SU-DHL-6 (cell line): Measurements from ENCODE around the gene GFOD2.

Experiments
- H2AFZ ChIP-seq: fragments of 200-600 bp; sonication (generic); 2 replicates; pipeline ENCODE4 v1.6.1; 2014; ENCODE audit warnings: low read depth, mild to moderate bottlenecking, moderate library complexity, mixed read lengths, antibody characterized with exemption, low read length; ENCODE audit not compliant: severe bottlenecking
- H3F3A ChIP-seq: fragments of 200-600 bp; shearing (Covaris generic); 2 replicates; pipeline ENCODE4 v1.6.0; 2016; ENCODE audit warnings: antibody characterized with exemption, mild to moderate bottlenecking; ENCODE audit not compliant: insufficient read depth
- H3K27ac ChIP-seq: fragments of 200-600 bp; sonication (generic); 2 replicates; pipeline ENCODE4 v1.5.1; 2016; ENCODE audit warnings: low read depth, mild to moderate bottlenecking, low read length, moderate library complexity, mixed read lengths
- H3K27me3 ChIP-seq: fragments of 200-600 bp; sonication (generic), shearing (Covaris generic); 2 replicates; pipeline ENCODE4 v1.6.0; 2014; ENCODE audit warnings: mild to moderate bottlenecking, low read length
- H3K36me3 ChIP-seq: fragments of 200-600 bp; sonication (generic); 2 replicates; pipeline ENCODE4 v1.6.1; 2014; ENCODE audit warnings: mild to moderate bottlenecking, low read length, mixed read lengths
- H3K4me2 ChIP-seq: fragments of 300-600, 200-600 bp; shearing (Covaris generic), sonication (generic); 2 replicates; pipeline ENCODE4 v1.6.0; 2014; ENCODE audit warnings: low read length, low read depth, mild to moderate bottlenecking; ENCODE audit not compliant: poor library complexity, severe bottlenecking
- H3K4me3 ChIP-seq: fragments of 200-600 bp; sonication (generic); 2 replicates; pipeline ENCODE4 v1.5.1; 2014; ENCODE audit warnings: antibody characterized with exemption, low read length, mild to moderate bottlenecking, mixed read lengths; ENCODE audit not compliant: insufficient read depth, poor library complexity, severe bottlenecking
- H3K79me2 ChIP-seq: fragments of 200-600 bp; sonication (generic); 2 replicates; pipeline ENCODE4 v1.6.1; 2014; ENCODE audit warnings: mild to moderate bottlenecking, low read length, moderate library complexity; ENCODE audit not compliant: insufficient read depth
- H3K9ac ChIP-seq: fragments of 200-600 bp; sonication (generic); 2 replicates; pipeline ENCODE4 v1.7.0; 2014; ENCODE audit warnings: mild to moderate bottlenecking, low read length
- H3K9me2 ChIP-seq: fragments of 200-600 bp; sonication (generic); replicated peaks from 2 replicates; pipeline ENCODE4 v1.6.1; 2014; ENCODE audit warnings: low read length; ENCODE audit not compliant: insufficient read depth
- H3K9me3 ChIP-seq: fragments of 200-600 bp; sonication (generic); 2 replicates; pipeline ENCODE4 v1.6.1; 2014; ENCODE audit warnings: low read length, mixed read lengths; ENCODE audit not compliant: insufficient read depth
- H4K20me1 ChIP-seq: fragments of 200-600 bp; sonication (generic); 2 replicates; pipeline ENCODE4 v1.6.1; 2014; ENCODE audit warnings: low read depth, mild to moderate bottlenecking, antibody characterized with exemption, low read length, moderate library complexity, mixed read lengths
- EZH2phosphoT487 ChIP-seq: fragments of 200-600 bp; sonication (generic), shearing (Covaris generic); conservative IDR thresholded peaks from 2 replicates; pipeline ENCODE4 v1.6.1; 2018; ENCODE audit warnings: mild to moderate bottlenecking, antibody characterized with exemption, low read length, moderate library complexity, mixed read lengths
- TF ChIP-seq, protein P1 (sequence below): fragments of 200-600 bp; sonication (generic); IDR thresholded peaks from one replicate; pipeline ENCODE4 v1.5.1; 2017; ENCODE audit warnings: antibody characterized with exemption, mild to moderate bottlenecking, low read length, moderate library complexity; ENCODE audit not compliant: insufficient read depth, poor library complexity, severe bottlenecking

GFOD2 gene

DNA sequence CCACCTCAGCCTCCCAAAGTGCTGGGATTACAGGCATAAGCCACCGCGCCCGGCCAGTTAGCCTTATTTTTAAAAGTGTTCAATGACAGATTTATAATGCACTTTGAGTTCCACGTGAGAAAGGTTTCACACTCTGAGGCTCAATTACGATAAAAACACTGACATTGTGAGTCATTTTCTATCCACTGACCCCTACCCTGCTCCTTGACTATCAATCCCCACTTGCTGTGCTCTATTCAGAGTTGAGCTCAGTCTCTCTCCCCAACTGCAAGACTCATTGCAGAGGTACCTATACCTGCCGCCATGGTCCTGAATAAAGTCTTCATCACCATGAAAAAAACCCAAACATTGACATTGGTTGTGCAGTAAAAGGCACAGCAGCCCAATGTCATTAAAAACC lies 8.5 kb downstream of the GFOD2 start:
- Histone ChIP-seq H3K79me2 (peaks cover 86% of the 10 kb centered on the region), H3K9ac (no peak overlapping the region), H3K9me2 (no peaks in the 10 kb centered on the region), H3K4me2 (no peak overlapping the region), H2AFZ (no peak overlapping the region), H3K36me3 (no peaks in the 10 kb centered on the region), H3F3A (no peaks in the 10 kb centered on the region), H3K27ac (no peak overlapping the region), H3K27me3 (no peaks in the 10 kb centered on the region), H3K9me3 (no peaks in the 10 kb centered on the region), H4K20me1 (no peaks in the 10 kb centered on the region; the same call in 1 of the 2 replicates), H3K4me3 (no peak overlapping the region)
- no peak for TF ChIP-seq EZH2phosphoT487
- TF ChIP-seq, protein P1, sequence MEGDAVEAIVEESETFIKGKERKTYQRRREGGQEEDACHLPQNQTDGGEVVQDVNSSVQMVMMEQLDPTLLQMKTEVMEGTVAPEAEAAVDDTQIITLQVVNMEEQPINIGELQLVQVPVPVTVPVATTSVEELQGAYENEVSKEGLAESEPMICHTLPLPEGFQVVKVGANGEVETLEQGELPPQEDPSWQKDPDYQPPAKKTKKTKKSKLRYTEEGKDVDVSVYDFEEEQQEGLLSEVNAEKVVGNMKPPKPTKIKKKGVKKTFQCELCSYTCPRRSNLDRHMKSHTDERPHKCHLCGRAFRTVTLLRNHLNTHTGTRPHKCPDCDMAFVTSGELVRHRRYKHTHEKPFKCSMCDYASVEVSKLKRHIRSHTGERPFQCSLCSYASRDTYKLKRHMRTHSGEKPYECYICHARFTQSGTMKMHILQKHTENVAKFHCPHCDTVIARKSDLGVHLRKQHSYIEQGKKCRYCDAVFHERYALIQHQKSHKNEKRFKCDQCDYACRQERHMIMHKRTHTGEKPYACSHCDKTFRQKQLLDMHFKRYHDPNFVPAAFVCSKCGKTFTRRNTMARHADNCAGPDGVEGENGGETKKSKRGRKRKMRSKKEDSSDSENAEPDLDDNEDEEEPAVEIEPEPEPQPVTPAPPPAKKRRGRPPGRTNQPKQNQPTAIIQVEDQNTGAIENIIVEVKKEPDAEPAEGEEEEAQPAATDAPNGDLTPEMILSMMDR = no peak

DNA sequence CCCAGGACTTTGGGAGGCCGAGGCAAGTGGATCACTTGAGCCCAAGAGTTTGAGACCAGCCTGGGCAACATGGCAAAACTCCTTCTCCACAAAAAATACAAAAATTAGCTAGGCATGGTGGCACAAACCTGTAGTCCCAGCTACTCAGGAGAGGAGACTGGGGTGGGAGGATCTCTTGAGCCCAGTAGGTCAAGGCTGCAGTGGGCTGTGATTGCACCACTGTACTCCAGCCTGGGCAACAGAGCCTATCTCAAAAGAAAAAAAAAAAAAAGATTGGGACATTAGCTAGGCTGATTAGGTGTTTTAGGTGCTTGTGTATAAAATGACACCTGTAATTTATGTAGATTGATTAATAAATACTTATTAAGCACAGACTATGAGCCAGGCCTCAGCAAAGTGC lies 10.1 kb downstream of the GFOD2 start:
- Histone ChIP-seq H3K9me2 (no peaks in the 10 kb centered on the region), H3K27ac (no peak overlapping the region), H3K4me2 (no peak overlapping the region), H2AFZ (no peak overlapping the region), H4K20me1 (no peaks in the 10 kb centered on the region; the same call in 1 of the 2 replicates), H3F3A (no peaks in the 10 kb centered on the region), H3K79me2 (peaks cover 84% of the 10 kb centered on the region), H3K36me3 (no peaks in the 10 kb centered on the region), H3K4me3 (no peak overlapping the region), H3K9ac (no peak overlapping the region), H3K27me3 (no peaks in the 10 kb centered on the region), H3K9me3 (no peaks in the 10 kb centered on the region)
- TF ChIP-seq, protein P1 = no peak
- no peak for TF ChIP-seq EZH2phosphoT487

DNA sequence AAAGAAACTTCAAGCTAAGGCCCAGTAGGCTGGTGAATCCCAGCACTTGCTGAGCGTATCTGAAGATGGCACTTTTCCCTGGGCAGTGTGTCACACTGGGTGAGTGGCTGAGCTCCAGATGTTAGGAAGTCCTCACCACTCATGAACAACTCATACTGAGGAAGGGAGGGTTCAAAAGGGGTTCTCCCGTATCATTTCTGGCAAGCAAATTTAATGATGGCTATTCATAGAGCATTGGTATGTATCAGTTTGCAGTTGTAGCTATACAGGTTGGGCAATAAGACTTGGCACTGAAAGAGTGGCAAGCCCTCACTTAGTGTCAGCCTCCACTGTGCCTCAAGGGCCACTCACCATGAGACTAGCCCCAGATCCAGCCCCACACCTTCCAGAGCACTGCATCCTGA lies 10.7 kb downstream of the GFOD2 start:
- H4K20me1 ChIP-seq = no peaks in the 10 kb centered on the region
- peaks cover 82% of the 10 kb centered on the region for H3K79me2 ChIP-seq
- no peak overlapping the region for H3K27ac ChIP-seq

More for the DNA sequence above, 10.7 kb downstream of the GFOD2 start:
- H3K36me3 ChIP-seq = no peaks in the 10 kb centered on the region
- no peaks in the 10 kb centered on the region for H3K27me3 ChIP-seq
- H2AFZ ChIP-seq = no peak overlapping the region
- no peaks in the 10 kb centered on the region for H3K9me2 ChIP-seq
- TF ChIP-seq, protein P1 = no peak
- TF ChIP-seq EZH2phosphoT487 = no peak
- no peak overlapping the region for H3K4me3 ChIP-seq
- H3K9me3 ChIP-seq = no peaks in the 10 kb centered on the region
- no peak overlapping the region for H3K4me2 ChIP-seq
- H3F3A ChIP-seq = no peaks in the 10 kb centered on the region
- H3K9ac ChIP-seq = no peak overlapping the region
